ENCODE data around the gene CAPN5.

CAPN5 gene

DNA sequence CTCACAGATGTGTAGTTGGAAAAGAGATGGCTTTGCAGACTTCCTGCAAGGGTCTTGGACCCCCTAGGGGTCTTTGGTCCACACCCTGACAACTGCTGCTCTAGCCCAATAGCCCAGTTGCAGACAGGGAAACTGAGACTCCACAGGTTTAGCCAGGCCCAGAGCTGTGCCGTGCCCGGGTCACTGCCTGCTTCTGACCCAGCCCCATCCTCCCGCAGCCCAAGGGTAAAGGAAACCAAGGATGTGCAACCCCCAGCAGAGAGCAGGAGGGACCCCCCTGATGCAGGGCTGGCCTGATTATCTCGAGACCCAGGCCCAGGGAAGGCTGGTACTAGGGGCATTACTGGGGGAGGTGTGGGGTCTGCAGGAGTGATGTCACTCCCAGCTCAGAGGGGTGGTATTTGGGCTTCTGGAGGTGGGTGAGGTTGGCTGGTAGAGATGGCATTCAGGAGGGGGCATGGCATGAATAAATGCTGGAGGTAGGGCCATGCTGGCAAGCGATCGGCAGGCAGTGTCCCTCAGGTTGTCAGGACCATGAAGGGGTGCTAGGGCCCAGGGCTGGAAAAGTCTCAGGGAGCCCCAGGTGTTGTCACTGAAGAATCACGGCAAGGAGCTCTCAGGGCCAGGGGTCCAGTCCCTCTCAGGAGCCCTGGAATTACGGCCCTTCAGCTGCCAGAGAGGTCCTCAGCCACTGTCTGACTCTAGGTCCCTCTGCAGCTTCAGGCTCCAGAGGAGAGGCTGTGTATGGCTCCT is 82.4 kb downstream of the CAPN5 start:
- no peak for TF ChIP-seq ZFX (IDR thresholded peaks at IDR 0.05)
- TF ChIP-seq, protein P1, sequence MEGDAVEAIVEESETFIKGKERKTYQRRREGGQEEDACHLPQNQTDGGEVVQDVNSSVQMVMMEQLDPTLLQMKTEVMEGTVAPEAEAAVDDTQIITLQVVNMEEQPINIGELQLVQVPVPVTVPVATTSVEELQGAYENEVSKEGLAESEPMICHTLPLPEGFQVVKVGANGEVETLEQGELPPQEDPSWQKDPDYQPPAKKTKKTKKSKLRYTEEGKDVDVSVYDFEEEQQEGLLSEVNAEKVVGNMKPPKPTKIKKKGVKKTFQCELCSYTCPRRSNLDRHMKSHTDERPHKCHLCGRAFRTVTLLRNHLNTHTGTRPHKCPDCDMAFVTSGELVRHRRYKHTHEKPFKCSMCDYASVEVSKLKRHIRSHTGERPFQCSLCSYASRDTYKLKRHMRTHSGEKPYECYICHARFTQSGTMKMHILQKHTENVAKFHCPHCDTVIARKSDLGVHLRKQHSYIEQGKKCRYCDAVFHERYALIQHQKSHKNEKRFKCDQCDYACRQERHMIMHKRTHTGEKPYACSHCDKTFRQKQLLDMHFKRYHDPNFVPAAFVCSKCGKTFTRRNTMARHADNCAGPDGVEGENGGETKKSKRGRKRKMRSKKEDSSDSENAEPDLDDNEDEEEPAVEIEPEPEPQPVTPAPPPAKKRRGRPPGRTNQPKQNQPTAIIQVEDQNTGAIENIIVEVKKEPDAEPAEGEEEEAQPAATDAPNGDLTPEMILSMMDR (conservative IDR thresholded peaks at IDR 0.05): no peak
- no peak overlapping the region for H3K27ac ChIP-seq

DNA sequence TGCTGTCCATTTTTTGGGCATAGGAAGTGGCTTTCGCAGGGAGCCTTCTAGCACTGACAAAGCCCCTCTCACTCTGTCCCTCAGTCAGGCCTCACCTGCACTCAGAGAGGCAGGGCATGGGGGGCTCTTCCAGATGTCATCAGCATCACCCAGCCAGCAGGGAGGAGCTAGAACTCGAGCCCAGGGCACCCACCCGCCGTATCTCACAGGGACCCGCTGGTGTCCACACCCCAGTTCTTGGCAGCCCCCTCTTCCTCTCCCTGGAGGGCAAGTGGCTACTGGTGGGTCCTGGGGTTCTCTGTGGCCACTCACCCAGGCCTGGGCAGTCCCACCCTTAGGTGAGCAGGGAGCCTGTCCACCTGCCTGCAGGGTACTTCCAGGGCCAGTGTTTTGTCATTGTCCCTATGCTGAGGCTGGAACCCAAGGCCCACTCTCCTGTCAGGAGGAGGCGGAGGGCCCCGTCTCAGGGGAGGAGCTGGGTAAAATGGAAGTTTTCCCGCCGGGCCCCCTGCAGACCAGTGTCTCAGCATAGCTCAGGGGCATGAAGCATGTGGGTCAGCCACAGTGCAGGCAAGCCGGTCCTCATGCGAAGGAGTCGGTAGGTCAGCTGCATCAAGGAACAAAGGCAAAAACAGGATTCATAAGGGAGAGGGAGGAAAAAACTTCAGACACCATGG is 83.1 kb downstream of the CAPN5 start:
- no peak overlapping the region for H3K27ac ChIP-seq
- TF ChIP-seq, protein P1 (conservative IDR thresholded peaks at IDR 0.05): no peak
- TF ChIP-seq ZFX (IDR thresholded peaks at IDR 0.05): no peak

GRCh38 chr11:77150836-77151235 is 84.1 kb downstream of the CAPN5 start:
- no peak for TF ChIP-seq ZFX (IDR thresholded peaks at IDR 0.05)
- TF ChIP-seq, protein P1 (conservative IDR thresholded peaks at IDR 0.05): no peak
- H3K27ac ChIP-seq: no peak overlapping the region

GRCh38 chr11:77151804-77152509 is 85.2 kb downstream of the CAPN5 start:
- H3K27ac ChIP-seq: no peak overlapping the region
- TF ChIP-seq, protein P1 (conservative IDR thresholded peaks at IDR 0.05): no peak
- no peak for TF ChIP-seq ZFX (IDR thresholded peaks at IDR 0.05)

GRCh38 chr11:77152846-77153245 is 86.1 kb downstream of the CAPN5 start:
- no peak overlapping the region for H3K27ac ChIP-seq
- TF ChIP-seq, protein P1 (conservative IDR thresholded peaks at IDR 0.05): no peak
- TF ChIP-seq ZFX (IDR thresholded peaks at IDR 0.05): no peak

GRCh38 chr11:77153276-77154185 is 86.8 kb downstream of the CAPN5 start:
- no peak overlapping the region for H3K27ac ChIP-seq
- TF ChIP-seq, protein P1 (conservative IDR thresholded peaks at IDR 0.05): no peak
- TF ChIP-seq ZFX (IDR thresholded peaks at IDR 0.05): no peak
